HG03460 (cell line): Measurements from ENCODE around the gene WDR72.
"Not testable (repeated sequence)": the region's sequence is repeated elsewhere in the genome, so short reads cannot be mapped to it uniquely, and the experiment has no call there.

Experiments
- ATAC-seq: cut with Tn5 transposase; IDR thresholded peaks from one replicate; pipeline ENCODE4 v1.9.1; 2021; ENCODE audit not compliant: unreplicated experiment

WDR72 gene

GRCh38 chr15:53540626-53541300, 218.7 kb downstream of the WDR72 start:
- ATAC-seq, result not testable (repeated sequence)

- no peak for ATAC-seq
Measured at GRCh38 chr15:53539878-53540277, 219.6 kb downstream of the WDR72 start.

GRCh38 chr15:53536479-53537120, 222.9 kb downstream of the WDR72 start:
- no peak for ATAC-seq

GRCh38 chr15:53535886-53536285, 223.6 kb downstream of the WDR72 start:
- no peak for ATAC-seq

- no peak for ATAC-seq
Measured at GRCh38 chr15:53534105-53534839, 225.2 kb downstream of the WDR72 start.

GRCh38 chr15:53530761-53531160, 228.7 kb downstream of the WDR72 start:
- ATAC-seq, result no peak

- ATAC-seq, result no peak
Measured at GRCh38 chr15:53527996-53528395, 231.5 kb downstream of the WDR72 start.

GRCh38 chr15:53525894-53526293, 233.6 kb downstream of the WDR72 start:
- no peak for ATAC-seq

- no peak for ATAC-seq
Measured at GRCh38 chr15:53522991-53523390, 236.5 kb downstream of the WDR72 start.

- ATAC-seq, result no peak
Measured at GRCh38 chr15:53520996-53521395, 238.5 kb downstream of the WDR72 start.

- ATAC-seq, result no peak
Measured at GRCh38 chr15:53513431-53513830, 246.0 kb downstream of the WDR72 start.

- no peak for ATAC-seq
Measured at GRCh38 chr15:53512029-53512428, 247.4 kb downstream of the WDR72 start.

- no peak for ATAC-seq
Measured at GRCh38 chr15:53511175-53511574, 248.3 kb downstream of the WDR72 start.

- no peak for ATAC-seq
Measured at GRCh38 chr15:53506370-53506769, 253.1 kb downstream of the WDR72 start.

- ATAC-seq, result no peak
Measured at GRCh38 chr15:53498996-53499395, 260.5 kb downstream of the WDR72 start.

GRCh38 chr15:53490341-53490740, 269.1 kb downstream of the WDR72 start:
- ATAC-seq, result no peak

- ATAC-seq, result no peak
Measured at GRCh38 chr15:53482055-53482454, 277.4 kb downstream of the WDR72 start.

- no peak for ATAC-seq
Measured at GRCh38 chr15:53477981-53478766, 281.3 kb downstream of the WDR72 start.

- ATAC-seq, result no peak
Measured at GRCh38 chr15:53473886-53474285, 285.6 kb downstream of the WDR72 start.

- no peak for ATAC-seq
Measured at GRCh38 chr15:53473435-53473834, 286.0 kb downstream of the WDR72 start.

GRCh38 chr15:53472883-53473282, 286.6 kb downstream of the WDR72 start:
- ATAC-seq, result no peak
